IPS DF 6.9 (cell line): ENCODE data around the gene TAF10.

ENCODE experiments used
- DNase-seq: peaks from one replicate; pipeline ENCODE4 v3.0.0-alpha.2; 2013; ENCODE audit warnings: low read depth, low spot score
- H3K27ac ChIP-seq: one replicate; pipeline ENCODE4 v1.5.1; 2013; ENCODE audit warnings: low read length, control low read depth
- H3K27me3 ChIP-seq: 2 replicates; pipeline ENCODE4 v1.6.1; 2013; ENCODE audit warnings: mild to moderate bottlenecking, low read length; ENCODE audit not compliant: control insufficient read depth, insufficient read depth
- H3K36me3 ChIP-seq: 2 replicates; pipeline ENCODE4 v1.6.1; 2013; ENCODE audit warnings: low read length; ENCODE audit not compliant: control insufficient read depth, insufficient read depth
- H3K4me1 ChIP-seq: 2 replicates; pipeline ENCODE4 v1.6.1; 2013; ENCODE audit warnings: low read length; ENCODE audit not compliant: control insufficient read depth, insufficient read depth
- H3K4me3 ChIP-seq: 2 replicates; pipeline ENCODE4 v1.5.1; 2013; ENCODE audit warnings: mild to moderate bottlenecking, low read length
- H3K9me3 ChIP-seq: 2 replicates; pipeline ENCODE4 v1.6.1; 2013; ENCODE audit warnings: low read length, inconsistent platforms; ENCODE audit not compliant: control insufficient read depth, insufficient read depth
- WGBS: extraction: QIAGEN DNeasy Blood & Tissue Kit; methylation state at CpG from one replicate; pipeline ENCODE4 v1.1.7; 2013; ENCODE audit warnings: mixed read lengths, missing lambda C conversion rate; ENCODE audit not compliant: insufficient read length, insufficient coverage; 5-methylcytosine and 5-hydroxymethylcytosine counted together

TAF10 gene

DNA sequence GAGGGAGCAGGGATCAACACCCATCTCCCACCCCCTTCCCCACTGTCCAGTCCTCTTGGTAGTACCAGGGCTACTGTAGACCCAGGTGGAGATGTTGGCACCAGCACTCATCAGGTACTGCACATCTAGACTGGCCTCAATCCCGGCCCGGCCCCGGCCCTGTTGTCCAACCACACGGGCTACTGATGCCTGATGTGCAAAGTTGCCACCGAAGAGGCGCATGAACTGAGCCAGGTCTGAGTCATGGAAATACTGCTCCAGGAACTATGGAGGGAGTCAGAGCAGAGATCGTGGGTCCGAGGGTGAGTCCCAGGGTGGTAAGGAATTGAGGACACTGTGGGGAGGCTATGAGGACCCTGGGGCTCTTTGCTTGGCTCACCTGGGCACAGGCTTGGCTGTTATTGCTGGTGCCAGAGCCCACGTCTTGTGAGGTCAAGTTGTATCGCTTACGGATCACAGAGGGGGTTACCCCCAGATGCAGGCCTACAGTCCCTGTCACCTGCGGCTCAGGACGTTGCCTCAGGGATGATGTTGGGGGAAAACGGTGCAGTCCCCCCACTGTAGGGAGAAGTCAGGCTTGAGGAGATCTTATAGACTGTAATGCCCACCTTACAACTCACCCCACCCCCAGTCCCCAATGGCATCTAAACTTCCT is 4.7 kb upstream of the TAF10 start:
- H3K27ac ChIP-seq, result no peak overlapping the region
- H3K4me1 ChIP-seq, result no peaks in the 10 kb centered on the region; the same call in 1 of the 2 replicates
- H3K36me3 ChIP-seq, result no peaks in the 10 kb centered on the region
- no peak overlapping the region for H3K4me3 ChIP-seq
- H3K27me3 ChIP-seq, result no peaks in the 10 kb centered on the region
- H3K9me3 ChIP-seq, result no peaks in the 10 kb centered on the region
- no CpG with 5 or more reads among the region's 14 CpGs for WGBS
- DNase-seq, result no peak

DNA sequence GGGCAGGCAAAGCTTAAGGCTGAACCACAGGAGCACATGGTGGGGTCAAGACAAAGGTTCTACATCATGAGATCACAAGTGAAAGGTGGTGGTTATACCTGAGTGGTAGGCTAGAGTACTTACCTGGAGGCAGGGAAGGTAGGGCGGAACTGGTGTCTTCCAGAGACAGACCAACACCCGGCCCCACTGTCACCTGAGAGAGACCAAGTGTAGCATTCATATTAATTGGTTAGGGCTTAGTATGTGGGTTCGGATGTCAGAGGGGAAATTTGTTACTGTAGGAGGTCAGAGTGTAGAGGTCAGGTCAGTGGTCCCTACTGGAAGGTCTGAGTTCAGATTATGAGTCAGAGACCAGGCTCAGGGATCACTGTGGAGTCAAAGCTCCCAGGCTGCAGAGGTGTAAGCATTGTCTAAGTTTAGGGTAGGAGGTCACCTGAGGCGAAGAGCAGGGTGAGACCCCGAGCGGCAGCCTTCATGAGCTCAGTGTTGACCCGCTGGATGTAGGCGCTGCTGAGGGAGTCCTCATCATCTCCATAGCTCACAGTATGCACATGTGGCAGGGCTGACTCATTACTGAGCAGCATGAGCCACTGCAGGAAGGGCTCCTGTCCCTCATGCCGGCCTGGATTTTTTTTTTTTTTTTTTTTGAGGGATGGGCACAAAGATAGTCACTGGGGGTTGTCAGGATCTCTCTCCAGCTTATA is 4.0 kb upstream of the TAF10 start:
- no CpG with 5 or more reads among the region's 9 CpGs for WGBS
- no peak overlapping the region for H3K4me3 ChIP-seq
- H3K27me3 ChIP-seq, result no peaks in the 10 kb centered on the region
- H3K9me3 ChIP-seq, result no peaks in the 10 kb centered on the region
- no peak overlapping the region for H3K27ac ChIP-seq
- H3K36me3 ChIP-seq, result no peaks in the 10 kb centered on the region
- no peaks in the 10 kb centered on the region; the same call in 1 of the 2 replicates for H3K4me1 ChIP-seq
- no peak for DNase-seq

DNA sequence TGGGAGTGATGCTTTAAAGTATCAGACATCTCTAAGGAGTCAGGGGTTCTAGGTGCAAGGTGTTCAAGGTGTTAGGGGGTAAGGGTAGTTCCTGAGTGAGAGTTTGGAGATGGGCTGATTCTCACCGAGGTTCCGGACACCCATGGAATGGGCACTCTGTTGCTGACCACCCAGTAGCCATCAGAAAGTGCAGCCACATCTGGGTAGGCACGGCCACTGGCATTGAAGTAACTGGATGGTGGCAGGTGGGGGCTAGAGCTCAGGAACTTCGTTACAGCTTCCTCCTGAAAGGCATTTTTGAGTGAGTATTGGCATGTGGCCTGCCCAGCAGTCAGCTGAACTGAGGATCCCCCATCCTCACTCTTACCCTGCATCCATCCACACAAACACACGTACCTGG is 3.0 kb upstream of the TAF10 start:
- Histone ChIP-seq H3K27me3 (no peaks in the 10 kb centered on the region), H3K4me3 (no peak overlapping the region), H3K36me3 (peaks cover 8% of the 10 kb centered on the region; the same call in 1 of the 2 replicates), H3K27ac (no peak overlapping the region), H3K4me1 (no peaks in the 10 kb centered on the region; the same call in 1 of the 2 replicates), H3K9me3 (no peaks in the 10 kb centered on the region)
- no peak for DNase-seq
- no CpG with 5 or more reads among the region's 5 CpGs for WGBS

DNA sequence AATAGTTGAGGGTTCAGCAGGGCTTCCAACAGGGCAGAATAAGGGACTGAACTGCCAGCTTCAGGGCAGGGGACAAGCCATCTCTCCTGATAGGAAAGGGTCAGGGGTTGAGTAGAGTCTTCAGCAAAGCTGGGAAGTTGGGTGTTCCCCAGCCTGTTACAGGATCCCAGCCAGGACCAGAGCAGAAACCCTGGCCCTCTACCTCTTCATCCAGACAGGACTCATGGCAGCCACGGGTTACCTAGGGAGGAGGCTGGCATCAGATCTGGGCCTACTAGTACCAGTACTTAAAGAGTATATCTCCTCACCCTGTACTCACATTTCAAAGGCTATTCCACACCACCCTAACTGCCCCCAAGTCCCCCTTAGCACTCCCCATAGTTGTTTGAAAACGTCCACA is 2.4 kb upstream of the TAF10 start:
- Histone ChIP-seq H3K27ac (no peak overlapping the region), H3K36me3 (peaks cover 14% of the 10 kb centered on the region; the same call in 1 of the 2 replicates)
- no CpG with 5 or more reads among the region's 2 CpGs for WGBS

GRCh38 chr11:6613496-6613895 is 1.5 kb upstream of the TAF10 start:
- no peak for DNase-seq
- WGBS, result 100% methylated on average over 3 of the region's 3 CpGs
- Histone ChIP-seq H3K9me3 (no peaks in the 10 kb centered on the region), H3K4me3 (no peak overlapping the region), H3K27me3 (no peaks in the 10 kb centered on the region), H3K27ac (no peak overlapping the region), H3K4me1 (no peaks in the 10 kb centered on the region; the same call in 1 of the 2 replicates), H3K36me3 (peaks cover 23% of the 10 kb centered on the region; the same call in 1 of the 2 replicates)

More for the DNA sequence above, 2.4 kb upstream of the TAF10 start:
- no peak for DNase-seq
- Histone ChIP-seq H3K27me3 (no peaks in the 10 kb centered on the region), H3K9me3 (no peaks in the 10 kb centered on the region), H3K4me3 (no peak overlapping the region), H3K4me1 (no peaks in the 10 kb centered on the region; the same call in 1 of the 2 replicates)

GRCh38 chr11:6611963-6612212 is 128 bp downstream of the TAF10 start:
- H3K27ac ChIP-seq, result no peak overlapping the region
- no CpG with 5 or more reads among the region's 36 CpGs for WGBS

DNA sequence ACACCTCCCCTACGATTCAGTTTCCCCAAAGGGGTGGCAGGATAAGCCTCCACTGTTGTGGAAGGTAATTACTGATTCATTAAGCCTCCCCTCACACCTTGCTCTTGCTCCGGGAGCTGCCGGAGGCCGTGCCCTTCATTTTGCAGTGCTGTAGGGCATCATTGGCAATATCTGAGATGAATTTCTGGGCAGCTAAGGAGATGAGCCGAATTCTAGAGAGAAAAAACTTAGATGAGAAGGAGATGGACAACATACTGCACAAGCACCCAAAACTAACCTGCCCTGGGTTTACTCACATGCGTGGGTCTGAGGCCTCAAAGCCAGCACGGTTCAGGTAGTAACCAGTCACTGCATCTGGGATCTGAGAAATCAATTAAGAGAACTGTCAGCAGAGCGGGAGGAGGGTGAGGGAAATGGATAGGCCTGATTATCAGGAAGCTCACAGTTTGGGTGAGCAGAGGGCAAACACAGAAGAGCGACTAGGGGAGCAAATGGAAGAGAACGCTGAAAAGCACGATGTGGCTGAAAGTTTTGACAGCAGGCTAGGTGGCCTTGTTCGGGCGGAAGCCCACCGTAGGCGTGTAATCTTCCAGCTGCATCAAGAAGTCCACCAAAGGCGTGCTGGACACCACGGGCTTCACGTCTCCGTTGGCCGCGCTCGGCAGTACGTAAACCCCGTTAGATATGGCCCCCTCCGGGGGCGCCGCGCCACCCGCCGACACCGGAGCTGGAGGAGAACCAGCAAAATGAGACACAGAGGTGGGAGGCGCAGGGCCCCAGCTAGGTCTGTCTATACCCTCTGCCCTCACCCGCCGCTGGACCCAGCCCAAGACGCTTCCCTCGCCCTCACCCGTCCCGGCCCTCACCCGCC is 689 bp downstream of the TAF10 start:
- no peak overlapping the region for H3K27ac ChIP-seq
- no CpG with 5 or more reads among the region's 39 CpGs for WGBS

More at GRCh38 chr11:6611963-6612212, 128 bp downstream of the TAF10 start:
- Histone ChIP-seq H3K36me3 (peaks cover 30% of the 10 kb centered on the region; the same call in 1 of the 2 replicates), H3K27me3 (no peaks in the 10 kb centered on the region), H3K4me1 (no peaks in the 10 kb centered on the region; the same call in 1 of the 2 replicates), H3K4me3 (peak overlapping the region; percentile 73), H3K9me3 (no peaks in the 10 kb centered on the region)
- DNase-seq, result no peak

DNA sequence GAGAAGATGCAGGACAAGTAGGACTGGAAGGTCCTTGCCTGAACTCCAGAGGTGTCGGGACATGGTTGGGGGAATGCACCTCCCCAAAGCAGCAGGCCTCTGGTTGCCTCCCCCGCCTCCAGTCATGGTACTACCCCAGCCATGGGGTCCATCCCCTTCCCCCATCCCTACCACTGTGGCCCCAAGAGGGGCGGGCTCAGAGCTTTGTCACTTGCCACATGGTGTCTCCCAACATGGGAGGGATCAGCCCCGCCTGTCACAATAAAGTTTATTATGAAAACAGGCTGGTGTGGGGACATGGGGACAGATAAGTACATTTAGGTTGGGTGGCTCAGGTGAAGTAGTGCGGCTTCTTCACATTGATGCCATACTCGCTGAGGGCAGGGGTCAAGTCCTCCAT is 1.4 kb downstream of the TAF10 start:
- no peaks in the 10 kb centered on the region for H3K9me3 ChIP-seq
- DNase-seq, result no peak
- H3K4me3 ChIP-seq, result no peak overlapping the region
- no peak overlapping the region for H3K27ac ChIP-seq
- H3K36me3 ChIP-seq, result peaks cover 30% of the 10 kb centered on the region; the same call in 1 of the 2 replicates
- WGBS, result no CpG with 5 or more reads among the region's 6 CpGs
- H3K4me1 ChIP-seq, result peaks cover 2% of the 10 kb centered on the region; the same call in 1 of the 2 replicates
- H3K27me3 ChIP-seq, result no peaks in the 10 kb centered on the region

More for the DNA sequence above, 689 bp downstream of the TAF10 start:
- H3K4me3 ChIP-seq, result peak overlapping the region; percentile 73
- H3K4me1 ChIP-seq, result peaks cover 2% of the 10 kb centered on the region; the same call in 1 of the 2 replicates
- no peak for DNase-seq
- peaks cover 30% of the 10 kb centered on the region; the same call in 1 of the 2 replicates for H3K36me3 ChIP-seq
- H3K9me3 ChIP-seq, result no peaks in the 10 kb centered on the region
- H3K27me3 ChIP-seq, result no peaks in the 10 kb centered on the region

DNA sequence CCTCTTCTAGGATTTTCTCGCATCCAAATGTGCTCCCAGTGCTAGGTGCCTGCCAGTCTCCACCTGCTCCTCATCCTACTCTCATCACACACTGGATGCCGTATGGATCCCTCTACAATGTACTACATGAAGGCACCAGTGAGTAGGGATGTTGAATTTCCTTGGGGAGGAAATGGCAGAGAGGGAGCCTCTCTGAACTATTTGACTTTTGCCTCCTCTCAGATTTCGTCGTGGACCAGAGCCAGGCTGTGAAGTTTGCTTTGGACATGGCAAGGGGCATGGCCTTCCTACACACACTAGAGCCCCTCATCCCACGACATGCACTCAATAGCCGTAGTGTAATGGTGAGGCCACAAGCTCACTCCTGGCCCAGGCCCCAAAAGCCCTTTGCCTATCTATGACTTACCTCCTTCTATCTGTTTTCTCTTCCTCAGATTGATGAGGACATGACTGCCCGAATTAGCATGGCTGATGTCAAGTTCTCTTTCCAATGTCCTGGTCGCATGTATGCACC is 2.5 kb downstream of the TAF10 start:
- Histone ChIP-seq H3K9me3 (no peaks in the 10 kb centered on the region), H3K27ac (no peak overlapping the region), H3K36me3 (peaks cover 30% of the 10 kb centered on the region; the same call in 1 of the 2 replicates), H3K4me1 (peaks cover 2% of the 10 kb centered on the region; the same call in 1 of the 2 replicates), H3K4me3 (no peak overlapping the region), H3K27me3 (no peaks in the 10 kb centered on the region)
- no peak for DNase-seq
- no CpG with 5 or more reads among the region's 8 CpGs for WGBS
